ENCODE measurements around the gene GSE1. TPM values are rescaled to one million over a fixed set of nuclear protein-coding genes. Genes with fewer than 3 reads are reported as not detected.

The GSE1 gene
- total RNA-seq, 4 donors from 2014 or later: 23.4 to 65.5 (median 52.5) TPM

DNA sequence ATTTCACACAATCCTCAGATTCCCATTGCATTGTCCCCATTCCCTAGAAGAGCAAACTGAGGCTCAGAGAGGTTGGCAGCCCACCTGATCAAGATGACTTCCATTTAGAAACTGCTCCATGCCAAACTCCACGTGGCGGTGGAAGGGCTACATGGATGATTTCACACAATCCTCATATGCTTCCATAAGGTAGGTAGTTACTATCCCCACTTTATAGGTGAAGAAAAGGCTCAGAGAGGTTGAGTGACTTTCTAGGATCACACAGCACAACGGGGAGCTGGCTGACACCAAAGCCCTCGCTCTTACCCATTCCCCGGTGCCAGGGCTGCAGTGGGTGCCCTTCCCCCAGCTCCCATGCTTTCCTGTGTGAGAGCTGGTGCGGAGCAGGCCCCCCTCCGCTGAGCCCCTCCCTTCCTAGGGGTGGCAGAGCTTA lies 85.4 kb downstream of the GSE1 start:
- H3K27me3 ChIP-seq: peaks cover 59% of the 10 kb centered on the region
- H3K9me3 ChIP-seq: peaks cover 0 to 5% (median 0%) of the 10 kb centered on the region in 3 donors
- no peaks in the 10 kb centered on the region for H3K4me1 ChIP-seq
- H3K27ac ChIP-seq: no peak overlapping the region
- H3K36me3 ChIP-seq: no peaks in the 10 kb centered on the region
- TF ChIP-seq EP300 (IDR thresholded peaks at IDR 0.05) (no peak), POLR2A (IDR thresholded peaks at IDR 0.05) (no peak), POLR2AphosphoS5 (IDR thresholded peaks at IDR 0.05) (no peak)
- TF ChIP-seq, protein P1, sequence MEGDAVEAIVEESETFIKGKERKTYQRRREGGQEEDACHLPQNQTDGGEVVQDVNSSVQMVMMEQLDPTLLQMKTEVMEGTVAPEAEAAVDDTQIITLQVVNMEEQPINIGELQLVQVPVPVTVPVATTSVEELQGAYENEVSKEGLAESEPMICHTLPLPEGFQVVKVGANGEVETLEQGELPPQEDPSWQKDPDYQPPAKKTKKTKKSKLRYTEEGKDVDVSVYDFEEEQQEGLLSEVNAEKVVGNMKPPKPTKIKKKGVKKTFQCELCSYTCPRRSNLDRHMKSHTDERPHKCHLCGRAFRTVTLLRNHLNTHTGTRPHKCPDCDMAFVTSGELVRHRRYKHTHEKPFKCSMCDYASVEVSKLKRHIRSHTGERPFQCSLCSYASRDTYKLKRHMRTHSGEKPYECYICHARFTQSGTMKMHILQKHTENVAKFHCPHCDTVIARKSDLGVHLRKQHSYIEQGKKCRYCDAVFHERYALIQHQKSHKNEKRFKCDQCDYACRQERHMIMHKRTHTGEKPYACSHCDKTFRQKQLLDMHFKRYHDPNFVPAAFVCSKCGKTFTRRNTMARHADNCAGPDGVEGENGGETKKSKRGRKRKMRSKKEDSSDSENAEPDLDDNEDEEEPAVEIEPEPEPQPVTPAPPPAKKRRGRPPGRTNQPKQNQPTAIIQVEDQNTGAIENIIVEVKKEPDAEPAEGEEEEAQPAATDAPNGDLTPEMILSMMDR (IDR thresholded peaks at IDR 0.05): no peak
- no peak overlapping the region for H3K4me3 ChIP-seq
- no peak for ATAC-seq
- WGBS, 2 donors (ENCODE audit: low coverage in 1 of 2): 84% methylated on average over 5 of the region's 7 CpGs; no CpG with 5 or more reads in 1 of the 2 donors

DNA sequence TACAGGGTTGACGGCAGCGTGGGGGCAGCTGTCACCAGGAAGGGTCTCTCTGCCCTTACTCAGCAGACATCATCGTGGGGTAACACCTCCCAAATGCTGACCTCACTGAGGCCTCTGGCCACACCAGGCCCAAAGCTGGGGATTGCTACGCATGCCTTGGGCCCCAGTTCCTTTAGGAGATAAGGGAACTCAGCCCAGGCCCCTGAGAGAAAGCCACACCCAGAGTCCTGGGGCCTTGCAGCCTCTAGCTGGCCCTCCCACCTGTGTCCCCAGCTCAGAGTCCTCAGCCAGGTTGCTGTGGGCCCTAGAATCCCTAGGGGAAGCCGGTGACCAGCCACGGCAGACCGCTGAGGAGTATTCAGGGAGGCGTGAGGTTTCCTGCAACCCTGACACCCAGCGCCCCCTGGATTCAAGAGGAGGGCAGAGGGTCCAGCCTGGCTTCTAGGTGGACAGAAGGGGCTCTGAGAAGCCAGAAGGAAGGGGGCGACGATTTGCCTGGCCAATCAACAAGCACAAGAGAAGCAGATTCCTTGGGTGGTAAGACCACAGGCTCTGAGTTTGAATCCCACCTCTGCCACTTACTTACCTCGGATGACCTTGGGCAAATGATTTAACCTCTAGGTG lies 85.9 kb downstream of the GSE1 start:
- Histone ChIP-seq H3K9me3 (peaks cover 0 to 5% (median 0%) of the 10 kb centered on the region in 3 donors), H3K27ac (no peak overlapping the region), H3K36me3 (no peaks in the 10 kb centered on the region), H3K4me3 (no peak overlapping the region), H3K4me1 (no peaks in the 10 kb centered on the region), H3K27me3 (peaks cover 53% of the 10 kb centered on the region)
- 63 to 77% methylated on average over 5 to 8 of the region's 12 CpGs for WGBS, 2 donors (ENCODE audit: low coverage in 1 of 2)
- ATAC-seq: no peak
- TF ChIP-seq EP300 (IDR thresholded peaks at IDR 0.05): no peak
- TF ChIP-seq POLR2AphosphoS5 (IDR thresholded peaks at IDR 0.05): no peak
- no peak for TF ChIP-seq POLR2A (IDR thresholded peaks at IDR 0.05)
- TF ChIP-seq, protein P1 (IDR thresholded peaks at IDR 0.05): no peak

DNA sequence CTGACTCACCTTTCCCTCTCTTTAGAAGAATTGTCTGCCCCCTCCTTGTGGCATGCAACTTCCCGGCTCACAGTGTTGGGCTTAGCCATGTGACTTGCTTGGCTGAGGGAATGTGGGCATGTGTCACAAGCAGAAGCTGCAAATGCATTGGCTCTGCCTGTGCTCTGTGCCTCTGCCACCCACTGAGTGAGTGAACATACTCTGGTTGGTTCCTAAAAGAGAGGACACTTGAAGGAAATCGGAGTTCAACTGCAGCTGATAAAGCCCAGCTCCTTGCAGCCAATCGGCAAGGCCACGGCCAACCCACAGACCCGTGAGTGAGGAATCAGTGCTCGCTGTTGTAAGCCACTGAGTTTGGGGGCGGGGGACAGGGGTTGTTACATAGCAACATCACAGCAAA lies 86.5 kb downstream of the GSE1 start:
- H3K36me3 ChIP-seq: no peaks in the 10 kb centered on the region
- H3K9me3 ChIP-seq: peaks cover 0 to 5% (median 0%) of the 10 kb centered on the region in 3 donors
- H3K4me1 ChIP-seq: no peaks in the 10 kb centered on the region
- 45 to 59% methylated on average over 4 to 6 of the region's 7 CpGs for WGBS, 2 donors (ENCODE audit: low coverage in 1 of 2)
- no peak for TF ChIP-seq POLR2AphosphoS5 (IDR thresholded peaks at IDR 0.05)
- TF ChIP-seq POLR2A (IDR thresholded peaks at IDR 0.05): no peak
- TF ChIP-seq EP300 (IDR thresholded peaks at IDR 0.05): no peak
- TF ChIP-seq, protein P1 (IDR thresholded peaks at IDR 0.05): no peak
- no peak overlapping the region for H3K4me3 ChIP-seq
- no peak for ATAC-seq
- H3K27me3 ChIP-seq: peaks cover 47% of the 10 kb centered on the region
- no peak overlapping the region for H3K27ac ChIP-seq

DNA sequence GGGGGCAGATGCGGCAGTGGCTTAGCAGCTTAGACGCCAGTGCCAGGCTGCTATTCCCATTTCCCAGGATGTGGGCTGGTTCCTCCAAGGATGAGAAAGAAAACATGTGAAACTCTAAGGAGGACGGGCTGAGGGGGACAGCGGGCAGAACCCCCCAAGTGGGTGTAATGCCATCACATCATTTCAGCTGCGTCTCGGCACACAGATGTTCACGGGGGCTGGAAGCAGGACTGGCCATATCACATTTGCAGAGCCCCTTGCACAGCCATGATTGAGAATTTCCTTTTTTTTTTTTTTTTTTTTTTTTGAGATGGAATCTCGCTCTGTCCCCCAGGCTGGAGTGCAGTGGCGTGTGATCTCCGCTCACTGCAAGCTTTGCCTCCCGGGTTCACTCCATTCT lies 90.9 kb downstream of the GSE1 start:
- ATAC-seq: no peak

More for the DNA sequence above, 90.9 kb downstream of the GSE1 start:
- no peak overlapping the region for H3K4me3 ChIP-seq
- no peaks in the 10 kb centered on the region for H3K36me3 ChIP-seq
- TF ChIP-seq, protein P1 (IDR thresholded peaks at IDR 0.05): no peak
- no peak for TF ChIP-seq EP300 (IDR thresholded peaks at IDR 0.05)
- H3K27me3 ChIP-seq: peaks cover 4% of the 10 kb centered on the region
- H3K4me1 ChIP-seq: no peaks in the 10 kb centered on the region
- H3K27ac ChIP-seq: no peak overlapping the region
- 86 to 100% methylated on average over 2 to 10 of the region's 11 CpGs for WGBS, 2 donors (ENCODE audit: low coverage in 1 of 2)
- H3K9me3 ChIP-seq: peaks cover 0 to 5% (median 0%) of the 10 kb centered on the region in 3 donors
